NCI-H146 treated with DMSO at 0.1 percent for 48 hours (cell line): ENCODE data around the gene EMC8.

Experiments used
- DNase-seq: peaks from one replicate; lab custom pipeline; 2025; ENCODE audit not compliant: unreplicated experiment; lab: John Stamatoyannopoulos, UW

EMC8 gene

DNA sequence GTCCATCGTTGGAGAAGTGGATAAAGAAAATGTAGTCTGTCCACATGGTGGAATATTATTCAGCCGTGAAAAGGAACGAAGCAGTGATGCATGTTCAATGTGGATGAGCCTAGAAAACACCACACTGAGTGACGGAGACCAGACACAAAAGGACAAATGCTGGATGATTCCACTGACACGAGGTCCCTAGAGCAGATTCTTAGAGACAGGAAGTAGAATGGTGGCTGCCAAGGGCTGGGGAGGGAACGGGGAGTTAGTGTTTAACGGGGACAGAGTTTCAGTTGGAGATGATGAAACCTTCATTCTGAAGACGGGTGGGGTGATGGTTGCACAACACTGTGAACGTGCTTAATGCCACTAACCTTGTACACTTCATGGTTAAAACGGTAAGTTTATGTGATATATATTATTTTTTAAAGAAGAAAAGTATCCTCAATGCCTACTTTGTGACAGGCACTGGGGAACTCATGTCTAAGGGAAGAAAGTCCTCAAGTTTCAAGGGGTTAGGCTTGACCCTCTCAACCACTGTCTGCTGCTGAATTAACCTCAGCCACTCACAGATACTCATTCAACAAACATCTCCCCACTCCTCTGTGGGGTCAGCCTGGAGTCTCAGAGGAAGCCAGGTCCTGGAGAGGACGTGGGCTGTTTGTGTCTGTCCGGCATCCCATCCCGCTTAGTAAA, 66.0 kb downstream of the EMC8 start:
- no peak for DNase-seq

DNA sequence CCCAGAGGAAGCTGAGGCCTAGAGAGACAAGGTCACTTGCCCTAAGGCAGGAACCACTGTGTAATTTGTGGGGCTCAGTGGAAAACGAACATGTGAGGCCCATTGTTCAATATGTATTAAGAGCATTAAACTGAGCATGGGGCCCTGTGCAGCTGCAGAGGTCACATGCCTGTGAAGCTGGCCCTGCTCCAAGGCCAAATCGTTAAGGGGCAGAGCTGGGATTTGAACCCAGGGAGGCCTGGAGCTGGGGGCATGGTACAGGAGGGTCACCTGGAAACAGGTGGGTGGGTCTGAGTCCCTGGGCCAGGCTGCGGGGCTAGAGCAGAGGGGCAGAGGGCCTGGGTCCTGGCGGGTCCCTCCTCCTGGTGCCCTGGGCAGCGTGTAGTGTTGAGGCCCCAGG, 68.2 kb downstream of the EMC8 start:
- no peak for DNase-seq

DNA sequence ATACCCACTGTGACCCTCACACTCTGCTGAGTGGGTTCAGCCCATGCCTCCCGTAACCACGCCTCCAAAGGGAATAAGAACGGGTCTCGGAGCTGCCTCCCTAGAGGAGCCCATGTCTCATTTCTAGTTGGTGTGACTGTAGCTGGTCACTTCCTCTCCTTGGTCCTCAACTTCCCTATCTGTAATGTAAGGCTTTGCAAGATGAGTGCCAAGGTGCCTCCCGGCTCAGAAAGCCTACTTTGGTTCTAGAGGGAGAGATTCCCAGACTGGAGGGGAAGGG, 69.2 kb downstream of the EMC8 start:
- no peak for DNase-seq

DNA sequence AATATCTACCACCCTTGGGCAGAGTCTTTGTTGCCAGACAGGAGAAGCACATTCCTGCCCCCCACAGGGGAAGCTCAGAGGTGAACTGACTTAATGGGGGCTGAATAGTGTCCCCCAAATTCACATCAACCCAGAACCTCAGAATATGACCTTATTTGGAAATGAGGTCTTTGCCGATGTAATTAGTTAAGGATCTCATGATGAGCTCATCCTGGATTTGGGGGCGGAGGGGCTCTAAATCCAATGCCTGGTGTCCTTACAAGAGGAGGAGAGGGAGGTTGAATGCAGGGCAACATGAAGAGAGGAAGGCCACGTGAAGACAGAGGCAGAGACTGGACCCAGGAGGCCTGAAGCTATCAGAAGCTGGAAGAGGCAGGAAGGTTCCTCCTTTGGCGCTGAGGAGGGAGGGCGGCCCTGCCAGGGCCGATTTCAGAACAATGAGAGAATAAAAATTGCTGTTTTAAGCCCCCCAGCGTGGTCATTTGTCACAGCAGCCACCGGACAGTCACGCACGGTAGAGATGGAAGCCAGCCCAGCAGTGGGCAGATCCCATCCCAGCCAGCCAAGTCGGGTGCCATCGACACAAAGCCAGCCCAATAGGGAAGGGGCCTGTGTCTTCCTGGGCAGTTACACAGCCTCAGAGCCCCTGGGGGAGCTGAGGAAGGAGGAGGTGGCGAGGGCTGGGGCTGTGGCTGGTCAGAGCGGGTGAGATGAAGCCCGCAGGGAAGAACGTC, 69.7 kb downstream of the EMC8 start:
- no peak for DNase-seq

DNA sequence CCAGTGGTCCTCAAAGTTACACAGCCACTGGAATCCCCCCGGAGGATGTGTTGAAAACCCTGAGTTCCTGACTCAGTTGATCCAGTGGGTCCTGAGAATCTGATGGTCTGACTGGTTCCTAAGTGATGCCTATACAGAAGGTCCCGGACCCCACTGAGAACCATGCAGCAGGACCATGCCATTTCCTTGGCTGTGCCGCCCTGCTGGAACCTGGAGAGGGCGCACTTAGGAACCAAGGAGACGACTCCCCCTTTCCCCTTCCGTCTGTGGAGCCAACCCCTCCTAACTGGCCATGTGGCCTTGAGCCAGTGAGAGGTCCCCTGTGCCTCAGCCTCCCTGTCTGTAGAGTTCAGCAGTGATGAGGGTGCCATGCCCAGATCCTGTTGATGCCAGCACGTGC, 70.5 kb downstream of the EMC8 start:
- no peak for DNase-seq
